Left lung (tissue), 10 donors: ENCODE measurements around the gene FAM120B. TPM values are rescaled to one million over a fixed set of nuclear protein-coding genes. Genes with fewer than 3 reads are reported as not detected.

Experiments used
- ATAC-seq: fragments of 200-7000 bp; cut with Tn5 transposase; one replicate; pipeline ENCODE4 v1.9.1; 2020; ENCODE audit warnings: moderate library complexity
- DNase-seq, 4 donors: peaks; one replicate each; pipeline ENCODE4 v3.0.0-alpha.2; 2013 to 2020
- H3K27ac ChIP-seq, 2 donors: fragments of 200-600 bp; sonication (generic) in 1 of 2; one replicate each; pipeline versions ENCODE4 v1.5.0 to v1.8.0; 2020 to 2021
- H3K27me3 ChIP-seq, 2 donors: fragments of 200-600 bp; sonication (generic) in 1 of 2; one replicate each; pipeline versions ENCODE4 v1.5.0 to v1.8.0; 2020 to 2021
- H3K36me3 ChIP-seq, 2 donors: fragments of 200-600 bp; sonication (generic) in 1 of 2; one replicate each; pipeline versions ENCODE4 v1.5.0 to v1.8.0; 2020 to 2021
- H3K4me1 ChIP-seq, 2 donors: fragments of 200-600 bp; one replicate each; pipeline ENCODE4 v1.8.0; 2021
- H3K4me3 ChIP-seq, 2 donors: fragments of 200-600 bp; sonication (generic) in 1 of 2; one replicate each; pipeline versions ENCODE4 v1.5.0 to v1.8.0; 2020 to 2021; ENCODE audit warnings: mild to moderate bottlenecking in 1 of 2
- H3K9me3 ChIP-seq, 2 donors: fragments of 200-600 bp; sonication (generic) in 1 of 2; one replicate each; pipeline versions ENCODE4 v1.5.0 to v1.8.0; 2020 to 2021
- CTCF ChIP-seq, 2 donors: fragments of 200-600 bp; sonication (generic) in 1 of 2; IDR thresholded peaks; one replicate each; pipeline versions ENCODE4 v1.5.0 to v1.8.0; 2021; ENCODE audit warnings: antibody characterized with exemption in 2 of 2
- intact Hi-C, 2 donors: fragments of 100-400 bp; cut with DNase I; formaldehyde crosslinking; loops; one replicate each; pipeline versions ENCODE4 v1.11.2 to v1.14.2; 2022
- polyA plus RNA-seq, 6 donors: library from polyadenylated mRNA; unstranded; fragments of 120-200 nt; gene quantifications; one replicate each; pipeline ENCODE4 v1.2.1, GENCODE V29; 2013; ENCODE audit not compliant: insufficient read length in 6 of 6
- total RNA-seq, 2 donors: library from RNA; stranded (reverse); fragmentation: NEBNext Ultra II Directional; extraction: Animal tissue kit (Norgen Biotek cat#: 25700); gene quantifications; one replicate each; pipeline ENCODE4 v1.2.1, GENCODE V29; 2021
- donor health status: DM: no; HTN: yes; CAD: no.
- donor health status: DM: no; HTN: no; CAD: no.

Gene FAM120B
- total and polyA plus RNA-seq, 8 donors = 26.6 to 37.7 (median 35.5) TPM

- no peaks in the 10 kb centered on the region for H3K9me3 ChIP-seq
- no peaks in the 10 kb centered on the region for H3K27me3 ChIP-seq
- H3K4me3 ChIP-seq = no peak overlapping the region
- intact Hi-C loops = no loop called here
- no peak for DNase-seq
- peak; percentile 33 for ATAC-seq
- peaks cover 0 to 29% of the 10 kb centered on the region in 2 donors for H3K4me1 ChIP-seq
- TF ChIP-seq CTCF (IDR thresholded peaks at IDR 0.05) = no peak
- H3K27ac ChIP-seq = peak overlapping the region in 1 of 2 donors; percentile 72
- H3K36me3 ChIP-seq = peaks cover 0 to 18% of the 10 kb centered on the region in 2 donors
These were observed 68.2 kb downstream of the FAM120B start for GRCh38 chr6:170374571-170375444.

GRCh38 chr6:170375661-170376060 is 69.1 kb downstream of the FAM120B start:
- Histone ChIP-seq H3K36me3 (peaks cover 0 to 9% of the 10 kb centered on the region in 2 donors), H3K9me3 (no peaks in the 10 kb centered on the region), H3K4me1 (peaks cover 0 to 29% of the 10 kb centered on the region in 2 donors), H3K27ac (peak overlapping the region in 1 of 2 donors; percentile 72), H3K4me3 (no peak overlapping the region), H3K27me3 (no peaks in the 10 kb centered on the region)
- ATAC-seq (no peak), DNase-seq (no peak)
- intact Hi-C loops = no loop called here
- no peak for TF ChIP-seq CTCF (IDR thresholded peaks at IDR 0.05)

- intact Hi-C loops = no loop called here
- Histone ChIP-seq H3K27ac (no peak overlapping the region), H3K4me3 (no peak overlapping the region), H3K4me1 (peaks cover 0 to 29% of the 10 kb centered on the region in 2 donors), H3K36me3 (peaks cover 0 to 8% of the 10 kb centered on the region in 2 donors), H3K27me3 (no peaks in the 10 kb centered on the region), H3K9me3 (no peaks in the 10 kb centered on the region)
- DNase-seq = no peak
- ATAC-seq = no peak
- TF ChIP-seq CTCF (IDR thresholded peaks at IDR 0.05) = no peak
These were observed 70.0 kb downstream of the FAM120B start for GRCh38 chr6:170376386-170377043.

- H3K27ac ChIP-seq = peak overlapping the region in 1 of 2 donors; percentile 28
- ATAC-seq (no peak), DNase-seq (no peak)
- no peak for TF ChIP-seq CTCF (IDR thresholded peaks at IDR 0.05)
- peaks cover 0 to 29% of the 10 kb centered on the region in 2 donors for H3K4me1 ChIP-seq
- no peaks in the 10 kb centered on the region for H3K27me3 ChIP-seq
- H3K36me3 ChIP-seq = peaks cover 0 to 8% of the 10 kb centered on the region in 2 donors
- intact Hi-C loops = no loop called here
- no peaks in the 10 kb centered on the region for H3K9me3 ChIP-seq
- H3K4me3 ChIP-seq = no peak overlapping the region
These were observed 71.9 kb downstream of the FAM120B start for GRCh38 chr6:170378502-170378901.

- H3K4me3 ChIP-seq = no peak overlapping the region
- peaks cover 0 to 8% of the 10 kb centered on the region in 2 donors for H3K4me1 ChIP-seq
- intact Hi-C loops = no loop called here
- TF ChIP-seq CTCF (IDR thresholded peaks at IDR 0.05) = no peak
- H3K27ac ChIP-seq = no peak overlapping the region
- H3K36me3 ChIP-seq = peaks cover 0 to 9% of the 10 kb centered on the region in 2 donors
- DNase-seq = no peak
- no peak for ATAC-seq
- no peaks in the 10 kb centered on the region for H3K27me3 ChIP-seq
- no peaks in the 10 kb centered on the region for H3K9me3 ChIP-seq
These were observed 75.0 kb downstream of the FAM120B start for GRCh38 chr6:170381562-170381961.
